ENCODE results near the gene BPHL. TPM values are rescaled to one million over a fixed set of nuclear protein-coding genes. Genes with fewer than 3 reads are reported as not detected.

The BPHL gene
- total RNA-seq, 6 experiments from 2014 or later: 9.3 to 14.6 (median 11.9) TPM

DNA sequence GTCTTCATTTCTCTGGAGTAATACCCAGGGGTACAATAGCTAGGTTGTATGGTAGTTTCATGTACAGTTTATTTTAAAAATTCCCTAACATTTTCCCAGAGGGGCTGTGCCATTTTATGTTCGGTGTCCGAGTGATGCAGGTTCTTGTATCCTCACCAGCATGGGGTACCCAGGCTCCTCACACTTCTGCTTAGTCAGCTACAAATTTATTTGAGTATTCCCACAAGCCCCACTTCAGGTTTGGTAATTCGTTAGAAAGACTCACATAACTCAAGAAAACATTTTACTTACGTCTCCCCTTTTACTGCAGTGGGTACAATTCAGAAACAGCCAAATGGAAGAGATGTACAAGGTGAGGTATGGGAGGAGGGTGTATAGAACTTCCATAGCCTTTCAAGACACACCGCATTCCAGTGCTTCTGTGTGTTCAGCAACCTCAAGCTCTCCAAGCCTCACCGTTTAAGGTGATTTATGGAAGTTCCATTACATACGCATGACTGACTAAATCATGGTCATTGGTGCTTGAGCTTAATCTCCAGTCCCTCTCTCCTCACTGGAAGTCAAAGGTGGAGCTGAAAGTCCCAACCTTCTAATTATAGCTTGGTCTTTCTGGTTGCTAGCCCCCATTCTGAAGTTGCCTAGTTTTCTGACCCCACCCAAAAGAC, 32.1 kb upstream of the BPHL start:
- Mint-ChIP-seq H3K36me3 (ENCODE audit: low read depth) (peaks cover 62% of the 10 kb centered on the region), H3K9me3 (no peaks in the 10 kb centered on the region), H3K4me3 (no peak overlapping the region), H3K27me3 (ENCODE audit: insufficient read depth) (peaks cover 5% of the 10 kb centered on the region), H3K27ac (no peak overlapping the region; the same call in 1 of the 2 replicates), H3K4me1 (ENCODE audit: low read depth) (peaks cover 16% of the 10 kb centered on the region)
- DNase-seq: no peak
- TF ChIP-seq, protein P1, sequence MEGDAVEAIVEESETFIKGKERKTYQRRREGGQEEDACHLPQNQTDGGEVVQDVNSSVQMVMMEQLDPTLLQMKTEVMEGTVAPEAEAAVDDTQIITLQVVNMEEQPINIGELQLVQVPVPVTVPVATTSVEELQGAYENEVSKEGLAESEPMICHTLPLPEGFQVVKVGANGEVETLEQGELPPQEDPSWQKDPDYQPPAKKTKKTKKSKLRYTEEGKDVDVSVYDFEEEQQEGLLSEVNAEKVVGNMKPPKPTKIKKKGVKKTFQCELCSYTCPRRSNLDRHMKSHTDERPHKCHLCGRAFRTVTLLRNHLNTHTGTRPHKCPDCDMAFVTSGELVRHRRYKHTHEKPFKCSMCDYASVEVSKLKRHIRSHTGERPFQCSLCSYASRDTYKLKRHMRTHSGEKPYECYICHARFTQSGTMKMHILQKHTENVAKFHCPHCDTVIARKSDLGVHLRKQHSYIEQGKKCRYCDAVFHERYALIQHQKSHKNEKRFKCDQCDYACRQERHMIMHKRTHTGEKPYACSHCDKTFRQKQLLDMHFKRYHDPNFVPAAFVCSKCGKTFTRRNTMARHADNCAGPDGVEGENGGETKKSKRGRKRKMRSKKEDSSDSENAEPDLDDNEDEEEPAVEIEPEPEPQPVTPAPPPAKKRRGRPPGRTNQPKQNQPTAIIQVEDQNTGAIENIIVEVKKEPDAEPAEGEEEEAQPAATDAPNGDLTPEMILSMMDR (IDR thresholded peaks at IDR 0.05): no peak

GRCh38 chr6:3088446-3088845, 30.1 kb upstream of the BPHL start:
- DNase-seq: no peak

DNA sequence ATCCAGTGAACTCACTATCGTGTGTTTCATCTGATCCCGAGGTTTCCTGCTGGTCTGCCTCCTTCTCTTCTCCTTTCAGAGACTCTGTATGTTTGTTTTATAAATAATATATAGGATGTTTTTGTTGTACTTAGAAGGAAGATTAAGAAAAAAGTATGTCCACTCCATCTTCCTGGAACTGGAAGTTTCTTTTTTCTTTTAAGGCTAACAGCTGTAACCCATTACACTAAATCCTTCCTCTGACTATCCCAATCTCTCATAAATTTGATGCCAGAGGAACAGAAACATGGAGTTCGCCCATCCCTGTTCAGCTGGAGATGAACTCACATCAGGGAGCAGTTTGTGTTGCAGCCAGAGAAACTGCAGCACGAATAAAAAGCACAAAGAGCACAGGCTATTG, 29.5 kb upstream of the BPHL start:
- TF ChIP-seq, protein P1 (IDR thresholded peaks at IDR 0.05): no peak
- peaks cover 5% of the 10 kb centered on the region for H3K27me3 Mint-ChIP-seq (ENCODE audit: insufficient read depth)
- H3K9me3 Mint-ChIP-seq: no peaks in the 10 kb centered on the region
- peaks cover 39% of the 10 kb centered on the region for H3K36me3 Mint-ChIP-seq (ENCODE audit: low read depth)
- no peak for DNase-seq
- H3K27ac Mint-ChIP-seq: peak overlapping the region; percentile 53
- no peak overlapping the region for H3K4me3 Mint-ChIP-seq
- H3K4me1 Mint-ChIP-seq (ENCODE audit: low read depth): peaks cover 16% of the 10 kb centered on the region

More at GRCh38 chr6:3088446-3088845, 30.1 kb upstream of the BPHL start:
- TF ChIP-seq, protein P1 (IDR thresholded peaks at IDR 0.05): no peak
- Mint-ChIP-seq H3K4me3 (no peak overlapping the region), H3K27ac (peak overlapping the region; percentile 53), H3K9me3 (no peaks in the 10 kb centered on the region), H3K4me1 (ENCODE audit: low read depth) (peaks cover 16% of the 10 kb centered on the region), H3K36me3 (ENCODE audit: low read depth) (peaks cover 44% of the 10 kb centered on the region), H3K27me3 (ENCODE audit: insufficient read depth) (peaks cover 5% of the 10 kb centered on the region)

GRCh38 chr6:3090013-3090412, 28.5 kb upstream of the BPHL start:
- Mint-ChIP-seq H3K4me3 (no peak overlapping the region), H3K27me3 (ENCODE audit: insufficient read depth) (peaks cover 5% of the 10 kb centered on the region), H3K4me1 (ENCODE audit: low read depth) (peaks cover 16% of the 10 kb centered on the region), H3K27ac (no peak overlapping the region), H3K9me3 (no peaks in the 10 kb centered on the region), H3K36me3 (ENCODE audit: low read depth) (peaks cover 33% of the 10 kb centered on the region)
- DNase-seq: no peak
- TF ChIP-seq, protein P1 (IDR thresholded peaks at IDR 0.05): no peak

DNA sequence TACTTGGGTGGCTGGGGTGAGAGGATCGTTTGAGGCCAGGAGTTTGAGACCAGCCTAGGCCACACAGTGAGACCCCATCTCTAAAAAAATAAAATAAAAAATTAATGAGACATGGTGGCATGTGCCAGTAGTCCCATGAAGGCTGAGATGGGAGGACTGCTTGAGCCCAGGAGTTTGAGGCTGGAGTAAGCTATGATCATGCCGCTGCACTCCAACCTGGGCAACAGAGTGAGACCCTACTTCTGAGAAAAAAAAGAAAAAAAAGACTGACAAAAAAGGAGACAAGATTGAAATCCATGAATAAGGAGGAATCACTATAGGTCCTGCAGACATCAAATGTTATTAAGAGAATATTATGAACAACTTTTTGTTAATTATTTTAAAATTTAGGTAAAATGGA, 23.7 kb upstream of the BPHL start:
- H3K36me3 Mint-ChIP-seq (ENCODE audit: low read depth): peaks cover 16% of the 10 kb centered on the region
- no peaks in the 10 kb centered on the region for H3K9me3 Mint-ChIP-seq
- no peak for DNase-seq
- H3K27me3 Mint-ChIP-seq (ENCODE audit: insufficient read depth): peaks cover 2% of the 10 kb centered on the region; the same call in 1 of the 2 replicates
- H3K4me3 Mint-ChIP-seq: no peak overlapping the region
- no peaks in the 10 kb centered on the region; the same call in 1 of the 2 replicates for H3K4me1 Mint-ChIP-seq (ENCODE audit: low read depth)
- H3K27ac Mint-ChIP-seq: no peak overlapping the region
- TF ChIP-seq, protein P1 (IDR thresholded peaks at IDR 0.05): no peak

All from HFFc6 (cell line).